OCI-LY3 (cell line): Measurements from ENCODE around the gene GSS.

ENCODE experiments used
- H2AFZ ChIP-seq: fragments of 200-600, 300-600 bp; shearing (Covaris generic); 2 replicates; pipeline ENCODE4 v1.6.0; 2014; ENCODE audit warnings: antibody characterized with exemption, low read depth, low read length
- H3K27ac ChIP-seq: fragments of 200-600, 300-600 bp; sonication (generic); 2 replicates; pipeline ENCODE4 v1.5.1; 2014; ENCODE audit warnings: mild to moderate bottlenecking, low read length, moderate library complexity, mixed read lengths
- H3K27me3 ChIP-seq: fragments of 200-600, 300-600 bp; sonication (generic); 2 replicates; pipeline ENCODE4 v1.6.1; 2014; ENCODE audit warnings: low read depth, low read length, mixed read lengths
- H3K36me3 ChIP-seq: fragments of 200-600, 300-600 bp; sonication (generic); replicated peaks from 2 replicates; pipeline ENCODE3; 2014; ENCODE audit warnings: low read depth, low read length, mixed read lengths
- H3K4me1 ChIP-seq: fragments of 300-600, 200-600 bp; sonication (generic); 2 replicates; pipeline ENCODE4 v1.6.1; 2014; ENCODE audit warnings: low read length, mixed read lengths
- H3K4me2 ChIP-seq: fragments of 200-600, 300-600 bp; sonication (generic); 2 replicates; pipeline ENCODE4 v1.6.1; 2014; ENCODE audit warnings: low read length, mixed read lengths
- H3K4me3 ChIP-seq: fragments of 300-600, 200-600 bp; sonication (generic); 2 replicates; pipeline ENCODE4 v1.5.1; 2014; ENCODE audit warnings: antibody characterized with exemption, mild to moderate bottlenecking, low read length, moderate library complexity
- H3K79me2 ChIP-seq: fragments of 300-600, 200-600 bp; shearing (Covaris generic); 2 replicates; pipeline ENCODE4 v1.6.1; 2014; ENCODE audit warnings: mild to moderate bottlenecking, low read length, mixed read lengths
- H3K9ac ChIP-seq: fragments of 300-600, 200-600 bp; shearing (Covaris generic); 2 replicates; pipeline ENCODE4 v1.6.0; 2014; ENCODE audit warnings: mild to moderate bottlenecking, low read length, moderate library complexity
- H3K9me3 ChIP-seq: fragments of 200-600, 300-600 bp; shearing (Covaris generic); 2 replicates; pipeline ENCODE4 v1.6.1; 2014; ENCODE audit warnings: low read length, mixed read lengths; ENCODE audit not compliant: insufficient read depth
- H4K20me1 ChIP-seq: fragments of 200-600, 300-600 bp; sonication (generic); 2 replicates; pipeline ENCODE4 v1.6.1; 2016; ENCODE audit warnings: low read length, mixed read lengths; ENCODE audit not compliant: insufficient read depth
- CTCF ChIP-seq: fragments of 200-600, 300-600 bp; sonication (generic); IDR thresholded peaks from 2 replicates; pipeline ENCODE4 v1.5.1; 2014; ENCODE audit warnings: antibody characterized with exemption, low read length, low read depth
- EZH2phosphoT487 ChIP-seq: fragments of 200-600 bp; shearing (Covaris generic); IDR thresholded peaks from 2 replicates; pipeline ENCODE4 v1.6.1; 2018; ENCODE audit warnings: antibody characterized with exemption, mixed run types, low read depth

GSS gene

GRCh38 chr20:34974246-34974645 lies 18.6 kb upstream of the GSS start:
- H3K27ac ChIP-seq = no peak overlapping the region

GRCh38 chr20:34971561-34972235 lies 16.1 kb upstream of the GSS start:
- Histone ChIP-seq H3K9ac (no peak overlapping the region), H3K79me2 (no peaks in the 10 kb centered on the region), H3K9me3 (no peaks in the 10 kb centered on the region), H4K20me1 (no peaks in the 10 kb centered on the region), H3K4me1 (no peaks in the 10 kb centered on the region), H2AFZ (no peak overlapping the region), H3K36me3 (no peaks in the 10 kb centered on the region), H3K4me2 (no peak overlapping the region), H3K27me3 (peaks cover 11% of the 10 kb centered on the region), H3K4me3 (no peak overlapping the region), H3K27ac (no peak overlapping the region)
- TF ChIP-seq EZH2phosphoT487 (no peak), CTCF (no peak)

More at GRCh38 chr20:34974246-34974645, 18.6 kb upstream of the GSS start:
- Histone ChIP-seq H3K9ac (no peak overlapping the region), H3K4me2 (no peak overlapping the region), H3K79me2 (no peaks in the 10 kb centered on the region), H3K9me3 (no peaks in the 10 kb centered on the region), H3K4me1 (no peaks in the 10 kb centered on the region), H3K4me3 (no peak overlapping the region), H3K27me3 (peaks cover 11% of the 10 kb centered on the region), H4K20me1 (no peaks in the 10 kb centered on the region), H2AFZ (no peak overlapping the region), H3K36me3 (no peaks in the 10 kb centered on the region)
- TF ChIP-seq EZH2phosphoT487 (no peak), CTCF (no peak)

- Histone ChIP-seq H3K27ac (no peak overlapping the region), H3K9me3 (no peaks in the 10 kb centered on the region), H3K4me1 (no peaks in the 10 kb centered on the region), H3K36me3 (no peaks in the 10 kb centered on the region), H3K4me3 (no peak overlapping the region), H3K27me3 (peaks cover 7% of the 10 kb centered on the region), H3K4me2 (no peak overlapping the region), H2AFZ (no peak overlapping the region), H4K20me1 (no peaks in the 10 kb centered on the region), H3K9ac (no peak overlapping the region), H3K79me2 (no peaks in the 10 kb centered on the region)
- TF ChIP-seq EZH2phosphoT487 (no peak), CTCF (no peak)
These were observed 15.4 kb upstream of the GSS start for GRCh38 chr20:34970846-34971560.

GRCh38 chr20:34970193-34970840 lies 14.7 kb upstream of the GSS start:
- TF ChIP-seq CTCF (no peak), EZH2phosphoT487 (no peak)
- no peak overlapping the region for H2AFZ ChIP-seq

More at GRCh38 chr20:34970193-34970840, 14.7 kb upstream of the GSS start:
- Histone ChIP-seq H3K9ac (no peak overlapping the region), H3K4me1 (no peaks in the 10 kb centered on the region), H3K27ac (no peak overlapping the region), H3K9me3 (no peaks in the 10 kb centered on the region), H4K20me1 (no peaks in the 10 kb centered on the region), H3K79me2 (no peaks in the 10 kb centered on the region), H3K4me2 (no peak overlapping the region), H3K27me3 (peaks cover 7% of the 10 kb centered on the region), H3K4me3 (no peak overlapping the region), H3K36me3 (no peaks in the 10 kb centered on the region)
